ENCODE results near the gene HOXD4. TPM values are rescaled to one million over a fixed set of nuclear protein-coding genes. Genes with fewer than 3 reads are reported as not detected.

HOXD4 gene
- total RNA-seq, 1 experiment from 2014 or later, result 0.61 TPM

- TF ChIP-seq ZFX (IDR thresholded peaks at IDR 0.05) (no peak), SP1 (IDR thresholded peaks at IDR 0.05; ENCODE audit: low read depth) (no peak), JUND (IDR thresholded peaks at IDR 0.05) (no peak), CBX3 (IDR thresholded peaks at IDR 0.05; ENCODE audit: low read depth) (no peak), EZH2phosphoT487 (IDR thresholded peaks at IDR 0.05; ENCODE audit: borderline replicate concordance) (no peak), FOSL1 (IDR thresholded peaks at IDR 0.05; ENCODE audit: low read depth) (no peak), POLR2A (IDR thresholded peaks at IDR 0.05; ENCODE audit: borderline replicate concordance, extremely low read depth, insufficient read depth, insufficient read length) (no peak)
- TF ChIP-seq, protein P1, sequence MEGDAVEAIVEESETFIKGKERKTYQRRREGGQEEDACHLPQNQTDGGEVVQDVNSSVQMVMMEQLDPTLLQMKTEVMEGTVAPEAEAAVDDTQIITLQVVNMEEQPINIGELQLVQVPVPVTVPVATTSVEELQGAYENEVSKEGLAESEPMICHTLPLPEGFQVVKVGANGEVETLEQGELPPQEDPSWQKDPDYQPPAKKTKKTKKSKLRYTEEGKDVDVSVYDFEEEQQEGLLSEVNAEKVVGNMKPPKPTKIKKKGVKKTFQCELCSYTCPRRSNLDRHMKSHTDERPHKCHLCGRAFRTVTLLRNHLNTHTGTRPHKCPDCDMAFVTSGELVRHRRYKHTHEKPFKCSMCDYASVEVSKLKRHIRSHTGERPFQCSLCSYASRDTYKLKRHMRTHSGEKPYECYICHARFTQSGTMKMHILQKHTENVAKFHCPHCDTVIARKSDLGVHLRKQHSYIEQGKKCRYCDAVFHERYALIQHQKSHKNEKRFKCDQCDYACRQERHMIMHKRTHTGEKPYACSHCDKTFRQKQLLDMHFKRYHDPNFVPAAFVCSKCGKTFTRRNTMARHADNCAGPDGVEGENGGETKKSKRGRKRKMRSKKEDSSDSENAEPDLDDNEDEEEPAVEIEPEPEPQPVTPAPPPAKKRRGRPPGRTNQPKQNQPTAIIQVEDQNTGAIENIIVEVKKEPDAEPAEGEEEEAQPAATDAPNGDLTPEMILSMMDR (IDR thresholded peaks at IDR 0.05 in 2 of 3, conservative IDR thresholded peaks at IDR 0.05 in 1 of 3; ENCODE audit: borderline replicate concordance in 1 of 3, insufficient read depth in 1 of 3, low read depth in 2 of 3, low read length in 2 of 3), result no peak
- Histone ChIP-seq H3K9ac (ENCODE audit: low read length) (no peak overlapping the region), H3K9me2 (ENCODE audit: insufficient read depth) (no peaks in the 10 kb centered on the region), H3K9me3 (ENCODE audit: control insufficient read depth in 1 of 2, insufficient read depth in 1 of 2, low read depth in 1 of 2, low read length in 2 of 2) (no peaks in the 10 kb centered on the region), H2AFZ (ENCODE audit: low read depth, low read length, poor library complexity, severe bottlenecking) (no peak overlapping the region), H3K4me3 (replicated peaks in 1 of 2; ENCODE audit: low read depth in 1 of 2, low read length in 2 of 2) (no peak overlapping the region), H3K4me2 (ENCODE audit: low read length) (no peak overlapping the region), H3K27ac (ENCODE audit: low read depth, low read length) (no peak overlapping the region), H3K36me3 (ENCODE audit: control insufficient read depth in 1 of 2, insufficient read depth in 2 of 2, low read length in 2 of 2) (no peaks in the 10 kb centered on the region), H3K79me2 (ENCODE audit: insufficient read depth, low read length) (no peaks in the 10 kb centered on the region), H3K4me1 (ENCODE audit: control insufficient read depth in 1 of 2, insufficient read depth in 2 of 2, low read length in 2 of 2) (peaks cover 0 to 12% of the 10 kb centered on the region in 2 experiments; a peak in 1 of 4 replicates), H3K27me3 (ENCODE audit: insufficient read depth, low read length) (no peaks in the 10 kb centered on the region), H4K20me1 (ENCODE audit: insufficient read depth) (no peaks in the 10 kb centered on the region)
- intact Hi-C loops (cut with micrococcal nuclease), result no loop called here
- ChIA-PET POLR2A (no interaction called here), RAD21 (ENCODE audit: low non-redundant PET in 1 of 2, low total read pairs in 2 of 2, uncharacterized antibody in 2 of 2, unreplicated experiment in 2 of 2) (no interaction called here), CTCF (no interaction called here)
- DNase-seq (ENCODE audit: low read depth, low spot score) (no peak), ATAC-seq (no peak)
- BruUV-seq (replicated peaks), result no TSS peak
Measured at GRCh38 chr2:176114930-176115625, 36.3 kb upstream of the HOXD4 start.
